ENCODE data around the gene STATH.
"Not testable (repeated sequence)": the region's sequence is repeated elsewhere in the genome, so short reads cannot be mapped to it uniquely, and the experiment has no call there.

STATH gene, protein sequence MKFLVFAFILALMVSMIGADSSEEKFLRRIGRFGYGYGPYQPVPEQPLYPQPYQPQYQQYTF
- 0 reads per million in 4 experiments for total RNA-seq

GRCh38 chr4:69995526-69996016 is at the start of gene STATH:
Gene STATH (plus strand): TSS chr4:69995966. CDS start chr4:69998438, 2,472 bp downstream.
- DNase-seq, result no peak

- DNase-seq, result no peak
Measured at GRCh38 chr4:69951602-69952001, 44.2 kb upstream of the STATH start.

DNA sequence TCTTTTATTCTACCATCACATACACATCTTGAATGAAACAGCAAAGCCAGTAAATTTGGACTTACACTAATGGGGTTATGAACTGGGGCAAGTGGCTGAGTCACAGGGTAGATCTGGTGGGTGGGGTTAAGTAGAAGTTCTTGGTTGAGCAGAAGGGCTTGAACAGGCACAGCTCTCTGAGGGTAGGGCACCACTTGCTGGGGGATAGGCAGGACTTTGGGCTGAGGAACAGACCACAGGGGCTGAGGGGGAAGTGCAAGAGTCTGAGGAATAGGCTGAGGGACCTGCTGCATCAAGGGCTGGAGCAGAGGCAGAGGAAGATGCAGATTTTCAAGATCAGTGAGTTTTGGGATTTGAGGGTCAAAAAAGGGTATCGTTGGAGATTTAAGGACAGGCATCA is 38.6 kb upstream of the STATH start:
- no peak for DNase-seq

- no peak for DNase-seq
Measured at GRCh38 chr4:69965628-69966027, 30.1 kb upstream of the STATH start, which contains the start of gene CSN2. Gene CSN2 (minus strand): TSS chr4:69965728. CDS start chr4:69960995, 4,733 bp downstream.

DNA sequence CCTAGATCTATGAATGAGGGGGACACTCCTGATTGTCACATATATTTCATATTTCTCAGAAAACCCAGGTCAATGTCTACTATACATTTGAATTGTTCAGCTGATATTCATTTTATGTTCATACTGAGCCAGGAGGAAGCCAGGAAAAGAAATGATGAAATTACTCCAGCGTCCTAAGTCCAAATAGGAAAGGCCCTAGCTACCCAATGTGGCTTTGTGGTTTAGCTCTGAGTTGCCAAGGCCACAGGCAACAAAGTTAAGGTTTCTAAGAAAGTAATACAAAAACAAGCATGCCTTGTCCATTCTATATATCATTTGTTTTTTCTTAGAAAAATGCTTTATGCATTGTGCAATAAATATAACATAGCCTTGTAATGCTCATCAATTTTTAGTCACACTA is 25.7 kb upstream of the STATH start:
- DNase-seq, result no peak

GRCh38 chr4:69974631-69975030 is 21.1 kb upstream of the STATH start:
- DNase-seq, result no peak

DNA sequence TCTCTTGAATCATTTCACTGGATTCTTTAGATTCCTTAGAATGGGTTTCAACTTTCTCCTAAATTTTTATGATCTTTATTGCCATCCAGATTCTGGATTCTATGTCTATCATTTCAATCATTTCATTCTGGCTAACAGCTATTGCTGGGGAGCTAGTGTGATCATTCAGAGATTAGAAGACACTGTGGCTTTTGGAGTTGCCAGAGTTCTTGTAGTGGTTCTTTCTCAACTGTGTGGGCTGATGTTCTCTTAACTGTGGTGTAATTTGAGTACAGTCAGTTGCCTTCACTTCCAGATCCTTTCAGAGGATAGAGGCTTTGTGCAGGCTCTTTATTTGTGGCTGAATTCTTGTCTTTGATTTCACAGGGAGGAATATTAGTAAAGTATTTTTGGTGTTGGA is 18.2 kb upstream of the STATH start:
- no peak for DNase-seq

DNA sequence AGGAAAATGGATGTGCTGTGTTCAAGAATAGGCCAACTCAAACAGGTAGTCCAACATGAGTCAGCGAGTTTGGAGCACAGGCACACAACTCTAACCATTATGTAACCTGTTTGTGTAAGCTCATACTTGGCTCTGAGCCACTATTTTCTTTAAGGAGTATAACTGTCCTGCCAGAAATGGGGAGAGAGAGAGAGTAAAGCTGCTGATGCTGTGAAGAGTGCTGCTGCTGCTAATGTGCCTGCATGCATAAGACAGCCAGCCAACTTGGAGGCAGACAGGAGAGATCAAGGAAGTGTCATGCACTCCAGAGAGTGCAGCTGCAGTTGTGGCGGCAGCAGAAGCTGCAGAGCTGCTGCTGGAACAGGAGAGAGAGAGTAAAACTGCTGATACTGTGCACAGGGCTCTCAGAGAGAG is 11.7 kb upstream of the STATH start:
- no peak for DNase-seq

DNA sequence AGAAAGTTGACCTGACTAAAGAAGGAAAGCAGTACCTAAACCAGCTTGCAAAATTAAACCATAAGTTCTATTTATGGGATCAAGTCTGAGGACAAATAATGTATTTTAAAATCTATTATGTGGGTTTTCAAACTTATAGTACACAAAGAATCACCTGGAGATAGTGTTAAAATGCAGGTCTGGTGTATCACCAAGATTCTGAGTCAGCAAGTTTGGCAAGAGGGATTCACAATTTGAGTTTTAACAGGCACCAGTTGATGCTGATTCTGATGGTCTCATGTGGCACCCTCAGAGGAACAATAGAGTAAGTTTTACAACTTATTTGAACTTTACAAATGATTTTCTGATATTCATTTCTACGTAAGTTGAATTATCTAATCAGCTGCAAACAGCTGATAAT is 9.1 kb upstream of the STATH start:
- no peak for DNase-seq

DNA sequence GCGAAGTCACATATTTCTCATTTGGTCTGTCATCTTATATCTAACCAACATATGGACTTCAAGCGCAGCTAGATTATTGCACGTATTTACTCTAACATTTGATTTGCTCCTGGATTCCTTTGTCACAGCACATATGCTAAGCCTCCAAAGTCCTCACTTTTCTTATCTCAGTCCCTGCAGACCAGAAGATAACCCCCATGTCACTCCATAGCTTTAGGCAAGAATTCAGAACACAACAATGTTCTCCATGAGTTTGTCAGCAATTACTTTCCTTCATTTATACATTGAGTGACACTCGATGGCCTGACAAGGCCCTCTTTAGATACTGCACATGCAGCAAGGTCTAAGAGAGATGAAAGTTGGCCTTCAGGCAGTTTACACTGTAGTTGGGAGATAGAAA is 4.8 kb upstream of the STATH start:
- DNase-seq, result no peak

- DNase-seq, result no peak
Measured at GRCh38 chr4:69994782-69995181, 984 bp upstream of the STATH start.

- no peak for DNase-seq
Measured at GRCh38 chr4:69999420-69999819, 3.7 kb downstream of the STATH start.

- DNase-seq, result no peak
Measured at GRCh38 chr4:70000711-70001110, 4.9 kb downstream of the STATH start.

GRCh38 chr4:70002507-70002906 is 6.7 kb downstream of the STATH start:
- no peak for DNase-seq

GRCh38 chr4:70008771-70009170 is 13.0 kb downstream of the STATH start:
- DNase-seq, result no peak

DNA sequence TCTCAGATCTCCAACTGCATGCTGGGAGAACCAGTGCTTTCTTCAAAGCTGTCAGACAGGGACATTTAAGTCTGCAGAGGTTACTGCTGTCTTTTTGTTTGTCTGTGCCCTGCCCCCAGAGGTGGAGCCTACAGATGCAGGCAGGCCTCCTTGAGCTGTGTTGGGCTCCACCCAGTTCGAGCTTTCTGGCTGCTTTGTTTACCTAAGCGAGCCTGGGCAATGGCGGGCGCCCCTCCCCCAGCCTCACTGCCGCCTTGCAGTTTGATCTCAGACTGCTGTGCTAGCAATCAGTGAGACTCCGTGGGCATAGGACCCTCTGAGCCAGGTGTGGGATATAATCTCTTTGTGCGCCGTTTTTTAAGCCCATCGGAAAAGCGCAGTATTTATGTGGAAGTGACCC is 23.2 kb downstream of the STATH start:
- DNase-seq, result not testable (repeated sequence)

GRCh38 chr4:70023218-70023617 is 27.5 kb downstream of the STATH start:
- no peak for DNase-seq

DNA sequence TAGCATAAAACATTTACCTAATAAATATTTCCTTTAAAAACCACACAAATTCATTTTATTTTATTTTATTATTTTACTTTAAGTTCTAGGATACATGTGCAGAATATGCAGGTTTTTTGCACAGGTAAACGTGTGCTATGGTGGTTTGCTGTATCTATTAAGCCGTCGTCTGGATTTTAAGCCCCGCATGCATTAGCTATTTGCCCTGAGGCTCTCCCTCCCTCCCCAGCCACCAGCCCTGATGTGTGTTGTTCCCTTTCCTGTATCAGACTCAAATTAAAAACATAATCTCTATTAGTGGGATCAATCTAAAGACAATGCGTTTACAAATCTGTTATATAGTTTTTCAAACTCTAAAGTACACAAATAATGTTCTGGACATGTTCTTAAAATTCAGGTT is 31.2 kb downstream of the STATH start:
- DNase-seq, result no peak

DNA sequence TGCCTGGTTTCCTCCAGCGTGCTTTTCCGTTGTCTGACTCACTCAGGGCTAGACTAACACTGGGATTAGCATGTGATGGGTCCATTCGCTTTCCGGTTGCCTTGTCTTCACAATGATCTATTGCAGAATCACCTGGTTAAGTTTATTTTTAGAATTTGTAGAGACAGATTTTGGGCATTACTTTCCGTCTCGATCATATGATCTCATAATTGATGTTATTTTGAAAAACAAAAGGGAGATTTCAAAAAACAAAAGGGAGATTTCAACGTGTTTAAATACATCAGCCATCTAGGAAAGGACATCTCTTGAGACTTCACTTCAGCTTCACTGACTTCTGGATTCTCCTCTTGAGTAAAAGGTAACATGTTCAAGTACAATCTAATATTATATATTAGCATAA is 32.4 kb downstream of the STATH start, which contains the start of gene HTN3:
HTN3 (plus strand) TSS at position 301 of the 400 bp plus-strand sequence. CDS start 2,282 bp downstream, outside the sequence.
- DNase-seq, result not testable (repeated sequence)

- DNase-seq, result not testable (repeated sequence)
Measured at GRCh38 chr4:70037559-70037958, 41.8 kb downstream of the STATH start.

DNA sequence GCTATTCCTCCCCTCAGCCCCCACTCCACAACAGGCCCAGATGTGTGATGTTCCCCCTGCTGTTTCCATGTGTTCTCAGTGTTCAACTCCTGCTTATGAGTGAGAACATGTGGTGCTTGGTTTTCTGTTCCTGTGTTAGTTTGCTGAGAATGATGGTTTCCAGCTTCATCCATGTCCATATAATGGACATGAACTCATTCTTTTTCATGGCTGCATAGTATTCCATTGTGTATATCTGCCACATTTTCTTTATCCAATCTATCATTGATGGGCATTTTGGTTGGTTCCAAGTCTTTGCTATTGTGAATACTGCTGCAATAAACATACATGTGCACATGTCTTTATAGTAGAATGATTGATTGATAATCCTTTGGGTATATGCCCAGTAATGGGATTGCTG is 44.2 kb downstream of the STATH start:
- DNase-seq, result not testable (repeated sequence)

DNA sequence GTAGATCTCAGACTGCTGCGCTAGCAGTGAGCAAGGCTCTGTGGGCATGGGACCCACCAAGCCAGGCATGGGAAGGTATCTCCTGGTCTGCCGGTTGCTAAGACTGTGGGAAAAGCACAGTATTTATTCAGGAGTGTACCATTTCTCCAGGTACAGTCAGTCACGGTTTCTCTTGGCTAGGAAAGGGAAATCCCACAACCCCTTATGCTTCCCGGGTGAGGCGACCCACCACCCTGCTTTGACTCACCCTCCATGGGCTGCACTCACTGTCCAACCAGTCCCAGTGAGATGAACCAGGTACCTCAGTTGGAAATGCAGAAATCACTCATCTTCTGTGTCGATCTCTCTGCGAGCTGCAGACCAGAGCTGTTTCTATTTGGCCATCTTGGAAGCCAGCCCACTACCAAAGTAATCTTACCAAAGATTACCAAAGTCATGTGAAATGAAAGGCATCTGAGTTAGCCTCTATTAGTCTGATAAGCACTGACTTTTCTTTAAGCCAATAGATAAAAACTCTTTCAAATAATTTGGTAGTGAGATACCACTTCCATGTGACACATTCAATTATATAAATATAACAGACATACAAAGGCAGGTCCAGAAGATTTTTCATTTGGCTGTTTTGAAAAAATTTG is 46.0 kb downstream of the STATH start:
- DNase-seq, result no peak

DNA sequence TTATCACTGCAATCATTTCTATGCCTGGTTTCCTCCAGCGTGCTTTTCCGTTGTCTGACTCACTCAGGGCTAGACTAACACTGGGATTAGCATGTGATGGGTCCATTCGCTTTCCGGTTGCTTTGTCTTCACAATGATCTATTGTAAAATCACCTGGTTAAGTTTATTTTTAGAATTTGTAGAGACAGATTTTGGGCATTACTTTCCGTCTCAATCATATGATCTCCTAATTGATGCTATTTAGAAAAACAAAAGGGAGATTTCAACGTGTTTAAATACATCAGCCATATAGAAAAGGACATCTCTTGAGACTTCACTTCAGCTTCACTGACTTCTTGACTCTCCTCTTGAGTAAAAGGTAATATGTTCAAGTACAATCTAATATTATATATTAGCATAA is 54.4 kb downstream of the STATH start, which contains the start of gene HTN1:
HTN1 (plus strand) TSS at position 301 of the 400 bp plus-strand sequence. CDS start 2,639 bp downstream, outside the sequence.
- not testable (repeated sequence) for DNase-seq

Measured in effector CD8-positive, alpha-beta T cell (primary cell).